GM21515 (cell line): ENCODE results near the gene LGALS3BP.

Source experiments
- ATAC-seq: cut with Tn5 transposase; IDR thresholded peaks from one replicate; pipeline ENCODE4 v1.9.1; 2021; ENCODE audit not compliant: unreplicated experiment

LGALS3BP gene

DNA sequence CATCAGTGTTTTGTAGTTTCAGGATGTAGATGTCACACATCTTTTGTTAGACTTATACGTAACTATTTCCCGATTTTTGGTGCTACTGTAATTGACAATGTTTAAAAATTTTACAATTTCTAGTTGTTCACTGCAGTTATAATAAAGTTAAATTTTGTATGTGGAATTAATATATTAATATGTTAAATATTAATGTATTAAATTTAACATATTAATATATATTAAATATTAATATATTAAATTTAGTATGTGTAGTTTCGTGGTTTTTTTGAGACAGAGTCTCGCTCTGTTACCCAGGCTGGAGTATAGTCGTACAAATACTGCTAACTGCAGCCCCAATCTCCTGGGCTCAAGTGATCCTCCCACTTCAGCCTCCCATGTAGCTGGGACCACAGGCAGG, 5.7 kb upstream of the LGALS3BP start:
- ATAC-seq, result no peak

DNA sequence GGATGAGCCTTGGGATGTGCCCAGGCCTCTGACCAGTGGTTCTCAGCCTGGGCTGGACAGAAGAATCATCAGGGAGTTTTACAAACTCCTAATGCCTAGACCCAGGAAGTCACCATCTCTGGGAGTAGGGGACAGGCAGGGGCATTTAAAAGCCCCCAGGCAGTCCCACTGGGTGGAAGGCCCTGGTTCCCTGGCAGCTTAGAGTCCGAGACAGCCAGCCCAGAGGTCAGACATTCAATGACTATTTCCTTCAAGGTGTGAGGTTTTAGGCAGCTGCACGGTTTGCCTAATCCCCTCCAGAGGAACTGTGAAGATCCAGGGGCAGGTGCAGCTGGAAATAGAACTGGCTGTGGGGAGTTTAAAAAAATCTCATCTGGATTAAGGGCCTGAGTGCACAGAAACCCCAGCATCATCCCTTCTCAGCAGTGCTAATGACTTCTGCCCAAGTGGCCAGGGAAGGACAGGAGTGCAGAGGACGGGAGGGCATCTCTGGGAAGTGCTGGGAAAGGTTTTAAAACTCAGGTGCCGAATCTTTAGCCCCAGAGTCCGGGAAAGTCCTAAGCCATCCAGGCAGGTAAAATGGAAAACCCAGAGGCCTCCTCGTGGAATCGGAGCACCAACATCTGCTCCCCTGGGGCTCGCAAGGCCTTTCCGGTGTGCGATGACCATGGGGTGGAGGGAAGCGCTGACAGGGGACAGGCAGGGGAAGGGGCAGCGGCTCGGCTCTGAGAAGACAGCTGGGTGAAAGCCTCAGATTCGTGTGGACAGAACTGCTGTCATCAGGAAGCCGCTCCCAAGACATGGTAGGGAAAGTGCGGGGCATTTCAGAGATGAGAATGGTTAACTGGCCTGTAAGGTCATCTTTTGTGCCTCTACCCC, 1.5 kb upstream of the LGALS3BP start:
- no peak for ATAC-seq

DNA sequence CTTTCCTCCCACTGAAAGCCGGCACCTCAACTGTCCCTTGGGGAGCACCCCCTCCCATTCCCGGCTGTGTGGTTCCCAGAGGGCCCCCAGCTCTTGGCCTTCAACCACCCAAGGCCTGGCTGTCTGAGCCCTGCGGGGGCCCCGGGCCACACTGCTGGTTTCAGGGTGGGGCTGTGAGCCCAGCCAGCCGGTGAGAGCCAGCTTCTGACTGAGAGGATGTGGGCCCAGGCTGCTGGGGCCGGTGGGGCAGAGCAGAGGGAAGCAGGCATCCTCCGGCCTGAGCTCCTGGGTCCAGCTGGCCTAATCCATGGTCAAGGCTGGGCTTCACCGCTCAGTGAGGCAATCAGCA, 875 bp upstream of the LGALS3BP start:
- no peak for ATAC-seq

DNA sequence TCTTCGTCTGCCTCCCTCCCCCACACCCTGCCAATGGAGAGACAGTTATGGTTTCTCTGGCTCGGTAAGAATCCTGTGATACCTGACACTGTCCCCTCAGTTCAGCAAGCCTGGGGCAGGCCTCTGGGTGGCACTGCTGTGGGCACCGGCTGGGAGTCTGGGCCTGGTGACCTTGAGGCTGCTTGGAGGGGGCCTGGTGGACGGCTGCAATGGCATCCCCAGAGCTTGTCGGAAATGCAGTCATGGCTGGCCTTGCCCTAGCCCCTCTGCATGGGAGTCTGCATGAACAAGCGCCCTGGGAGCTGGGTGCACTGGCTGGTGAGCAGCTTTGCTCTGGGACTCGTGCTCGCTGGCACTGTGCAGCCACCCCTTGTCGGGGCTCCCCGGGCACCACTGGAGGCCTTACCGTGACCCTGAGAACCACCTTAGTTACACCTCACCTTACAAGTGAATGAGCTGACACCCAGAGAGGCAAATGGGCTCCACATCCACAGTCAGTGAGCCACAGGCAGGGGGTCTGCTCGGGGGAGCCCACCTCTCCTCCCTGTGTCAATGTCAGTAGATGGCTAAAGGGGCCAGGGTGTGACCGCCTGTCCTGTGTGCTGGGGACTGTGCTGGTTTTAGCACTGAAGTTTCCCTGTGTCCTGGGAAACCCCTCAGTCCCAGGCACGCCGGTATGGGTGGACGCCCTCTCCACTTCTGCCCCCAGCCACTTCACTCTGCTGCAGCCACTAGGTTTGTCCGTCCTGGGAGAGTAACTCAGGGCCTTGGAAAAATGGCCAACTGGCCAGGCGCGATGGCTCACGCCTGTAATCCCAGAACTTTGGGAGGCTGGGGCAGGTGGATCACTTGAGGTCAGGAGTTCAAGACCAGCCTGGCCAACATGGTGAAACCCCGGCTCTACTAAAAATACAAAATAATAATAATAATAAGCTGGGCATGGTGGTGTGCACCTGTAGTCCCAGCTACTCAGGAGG, 1.4 kb downstream of the LGALS3BP start:
- ATAC-seq, result no peak

DNA sequence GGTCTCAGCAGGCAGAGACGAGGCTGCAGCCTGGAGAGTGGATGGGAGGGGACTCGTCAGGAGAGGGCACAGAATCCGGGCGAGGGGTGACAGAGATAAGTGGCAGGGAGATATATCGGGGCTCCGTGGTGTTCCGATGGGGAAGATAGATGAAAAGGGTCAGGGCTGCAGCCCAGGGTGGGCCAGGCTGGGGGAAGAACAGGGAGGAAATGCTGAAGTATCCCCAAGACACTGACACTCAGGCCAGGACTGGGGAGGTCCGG, 2.1 kb downstream of the LGALS3BP start:
- no peak for ATAC-seq

DNA sequence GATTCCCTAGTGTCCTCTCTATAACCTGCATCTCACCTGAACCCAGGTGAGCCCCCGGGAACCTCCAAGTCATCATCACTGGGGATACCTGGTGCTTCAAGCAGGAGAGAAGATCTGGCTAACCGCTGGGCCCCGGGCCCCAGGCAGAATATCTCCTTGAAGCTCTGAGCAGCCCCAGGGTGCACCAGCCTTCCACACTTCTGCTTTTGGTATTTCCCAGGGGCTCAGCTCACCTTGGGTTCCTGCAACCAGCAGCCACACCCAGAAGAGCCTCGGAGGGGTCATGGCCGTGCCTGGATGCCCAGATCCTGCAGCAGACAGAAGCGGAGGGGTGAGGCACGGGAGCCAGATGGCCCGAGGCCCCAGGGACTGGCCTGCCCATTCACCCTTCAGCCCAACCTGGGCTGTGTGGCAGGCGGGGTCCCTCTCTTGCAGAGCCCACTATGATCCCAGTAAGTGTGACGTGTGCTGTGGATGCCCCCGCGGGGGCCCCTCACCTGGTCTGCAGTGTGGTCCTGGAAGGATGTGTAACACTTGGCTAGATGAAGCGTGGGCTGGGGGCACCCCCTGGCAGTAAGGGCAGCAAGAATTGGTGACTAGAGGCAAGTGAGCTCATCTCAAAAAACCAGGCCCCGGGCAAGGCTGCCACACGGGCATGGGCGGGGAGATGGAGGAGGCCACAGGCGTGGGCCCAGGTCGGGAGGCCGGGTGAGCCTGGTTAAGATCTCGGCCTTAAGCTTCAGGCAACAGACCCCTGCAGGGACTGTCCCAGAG, 2.6 kb downstream of the LGALS3BP start:
- ATAC-seq, result no peak

DNA sequence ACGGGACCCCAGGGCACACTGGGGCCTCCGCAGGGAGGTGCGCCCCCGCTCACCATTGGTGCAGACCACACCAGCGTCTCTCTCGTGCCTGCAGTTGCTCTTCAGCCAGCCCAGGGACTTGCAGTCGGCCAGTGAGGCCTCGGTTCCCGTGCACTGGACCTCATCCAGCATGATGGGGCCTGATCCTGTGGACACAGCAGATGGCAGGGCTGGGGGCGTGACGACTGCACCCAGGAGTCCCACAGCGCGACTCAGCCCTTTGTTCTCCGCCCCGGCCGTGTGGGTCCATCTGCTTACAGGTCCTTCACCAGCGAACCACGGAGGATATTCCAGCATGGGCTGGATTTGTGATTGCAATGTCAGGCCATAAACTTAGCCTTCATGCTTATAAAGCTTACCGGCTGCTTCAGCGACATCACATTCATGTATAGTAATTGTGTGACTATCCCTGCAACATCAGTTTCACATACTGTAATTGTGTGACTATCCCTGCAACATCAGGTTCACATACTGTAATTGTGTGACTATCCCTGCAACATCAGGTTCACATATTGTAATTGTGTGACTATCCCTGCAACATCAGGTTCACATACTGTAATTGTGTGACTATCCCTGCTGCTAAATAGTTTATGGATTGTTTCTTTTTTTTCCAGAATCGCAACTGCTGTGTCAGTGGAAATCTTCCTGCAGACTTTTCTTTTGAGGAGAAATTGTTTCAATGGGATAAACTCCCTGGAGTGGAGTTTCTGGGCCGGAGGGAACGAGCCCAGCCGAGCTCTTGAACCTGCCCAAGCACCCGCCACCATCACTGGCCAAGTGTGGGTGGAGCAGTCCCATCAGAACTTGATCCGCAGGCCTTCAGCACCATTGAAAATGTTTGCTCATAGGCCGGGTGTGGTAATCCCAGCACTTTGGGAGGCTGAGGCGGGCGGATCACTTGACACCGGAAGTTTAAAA, 4.8 kb downstream of the LGALS3BP start:
- ATAC-seq, result no peak

DNA sequence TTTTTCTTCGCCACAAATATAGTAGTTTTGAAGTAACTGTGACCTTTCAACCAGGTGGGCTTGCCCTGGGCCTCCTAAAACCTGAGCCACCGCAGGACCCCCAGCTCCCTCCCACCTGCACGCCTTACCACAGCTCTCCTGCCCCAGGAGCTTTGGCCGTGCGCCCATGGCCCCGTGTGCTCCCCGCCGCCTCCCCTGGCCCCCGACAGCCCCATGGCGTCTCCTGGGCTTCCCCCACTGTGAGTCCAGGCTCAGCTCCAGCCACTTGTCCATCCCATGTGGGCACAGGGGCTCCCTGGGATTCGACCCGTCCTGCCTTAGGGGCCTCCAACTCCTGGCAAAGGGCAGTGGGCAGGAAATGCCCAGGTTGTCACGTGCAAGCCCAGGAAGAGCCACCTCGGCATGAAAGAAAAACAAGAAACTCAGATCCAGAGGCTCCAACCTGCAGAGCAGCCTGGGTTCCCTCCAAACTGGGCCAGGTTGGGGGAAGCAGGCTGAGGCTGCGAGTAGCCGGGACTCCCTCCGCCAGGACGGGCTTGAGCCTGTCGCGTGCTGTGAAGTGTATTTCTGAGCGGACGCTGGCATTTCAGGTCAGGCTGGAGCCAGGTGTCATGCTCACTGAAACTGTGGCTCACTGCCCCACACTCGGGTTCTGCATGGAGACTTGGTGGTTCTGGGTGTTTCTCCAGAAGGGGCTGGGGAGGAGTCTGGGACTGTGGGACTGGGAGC, 5.8 kb downstream of the LGALS3BP start:
- no peak for ATAC-seq

DNA sequence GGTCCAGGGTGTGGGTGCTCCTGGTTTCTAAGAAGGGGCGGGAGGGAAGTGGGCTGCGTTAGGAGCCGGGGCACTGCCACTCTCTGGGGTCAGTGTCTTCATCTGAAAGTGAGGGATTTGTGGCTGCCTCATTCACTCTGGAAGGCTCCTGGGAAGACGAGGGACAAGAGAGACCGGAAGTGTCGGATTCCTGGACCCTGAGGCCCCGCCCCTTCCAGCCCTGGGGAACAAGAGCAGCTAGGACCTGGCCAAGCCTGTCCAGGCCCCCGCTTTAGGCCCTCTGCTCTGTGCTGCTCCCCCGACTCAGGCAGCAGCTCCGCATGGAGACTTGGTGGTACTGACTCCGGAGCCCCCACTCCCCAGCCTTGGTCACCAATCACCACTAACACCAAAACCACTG, 6.5 kb downstream of the LGALS3BP start:
- no peak for ATAC-seq

DNA sequence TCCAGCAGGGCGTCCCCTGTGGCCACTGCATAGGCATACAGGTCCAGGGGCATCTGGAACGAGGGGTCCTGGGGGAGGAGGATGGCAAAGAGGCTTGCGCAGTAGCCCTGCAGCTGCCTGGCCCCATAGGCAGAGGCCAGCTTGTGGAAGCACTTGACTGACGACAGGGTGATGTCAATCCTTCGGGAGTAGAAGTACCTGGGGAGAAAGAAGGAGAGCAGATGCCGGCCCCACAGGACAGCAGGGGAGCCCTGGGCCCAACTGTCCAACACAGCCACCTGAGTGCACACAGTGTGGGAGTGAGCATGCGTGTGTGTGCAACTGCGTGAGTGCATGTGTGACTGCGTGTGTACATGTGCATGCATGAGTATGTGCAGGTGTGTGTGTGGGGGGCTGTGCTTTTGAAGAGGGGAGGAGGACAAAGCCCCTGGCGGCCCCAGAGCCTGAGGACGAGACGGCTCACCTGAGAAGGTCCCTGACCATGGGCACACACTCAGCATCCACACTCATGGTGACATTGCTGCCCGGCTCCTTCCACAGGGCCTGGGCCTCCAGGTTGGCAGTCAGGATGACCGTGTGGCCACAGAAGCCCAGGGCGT, 7.1 kb downstream of the LGALS3BP start:
- ATAC-seq, result no peak

DNA sequence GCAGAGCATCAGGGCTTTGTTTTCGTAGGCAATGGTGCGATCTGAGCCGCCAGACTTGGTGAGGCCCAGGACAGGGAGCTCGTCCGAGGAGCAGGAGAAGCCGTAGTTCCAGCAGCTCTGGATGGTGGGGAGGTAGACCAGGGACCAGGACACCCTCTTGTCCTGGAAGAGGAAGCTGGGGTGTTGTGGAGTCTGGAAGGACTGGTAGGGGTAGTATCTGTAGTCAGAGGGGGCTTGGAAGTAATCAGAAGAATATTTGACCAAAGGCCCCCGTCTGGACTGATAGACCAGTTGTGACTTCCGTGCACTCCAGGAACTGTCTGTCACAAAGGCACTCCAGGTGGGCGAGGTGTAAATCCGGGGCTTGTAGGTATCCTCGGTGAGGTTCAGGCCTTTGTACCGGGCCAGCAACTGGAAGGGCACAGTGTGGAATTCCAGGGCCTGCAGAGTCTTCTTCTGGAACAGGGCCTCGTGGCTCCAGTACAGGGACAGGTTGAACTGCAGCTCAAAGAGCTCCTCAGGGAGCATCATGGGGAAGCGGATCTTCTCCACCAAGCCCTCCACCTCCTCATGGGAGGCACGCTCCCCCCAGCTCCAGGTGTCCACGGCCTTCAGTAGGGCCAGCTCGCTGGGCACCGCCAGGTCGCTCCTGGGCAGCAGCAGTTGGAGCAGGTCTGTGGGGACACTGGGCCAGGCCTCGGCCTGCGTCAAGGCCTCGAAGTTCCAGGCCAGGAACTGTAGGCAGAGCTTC, 7.8 kb downstream of the LGALS3BP start:
- no peak for ATAC-seq

DNA sequence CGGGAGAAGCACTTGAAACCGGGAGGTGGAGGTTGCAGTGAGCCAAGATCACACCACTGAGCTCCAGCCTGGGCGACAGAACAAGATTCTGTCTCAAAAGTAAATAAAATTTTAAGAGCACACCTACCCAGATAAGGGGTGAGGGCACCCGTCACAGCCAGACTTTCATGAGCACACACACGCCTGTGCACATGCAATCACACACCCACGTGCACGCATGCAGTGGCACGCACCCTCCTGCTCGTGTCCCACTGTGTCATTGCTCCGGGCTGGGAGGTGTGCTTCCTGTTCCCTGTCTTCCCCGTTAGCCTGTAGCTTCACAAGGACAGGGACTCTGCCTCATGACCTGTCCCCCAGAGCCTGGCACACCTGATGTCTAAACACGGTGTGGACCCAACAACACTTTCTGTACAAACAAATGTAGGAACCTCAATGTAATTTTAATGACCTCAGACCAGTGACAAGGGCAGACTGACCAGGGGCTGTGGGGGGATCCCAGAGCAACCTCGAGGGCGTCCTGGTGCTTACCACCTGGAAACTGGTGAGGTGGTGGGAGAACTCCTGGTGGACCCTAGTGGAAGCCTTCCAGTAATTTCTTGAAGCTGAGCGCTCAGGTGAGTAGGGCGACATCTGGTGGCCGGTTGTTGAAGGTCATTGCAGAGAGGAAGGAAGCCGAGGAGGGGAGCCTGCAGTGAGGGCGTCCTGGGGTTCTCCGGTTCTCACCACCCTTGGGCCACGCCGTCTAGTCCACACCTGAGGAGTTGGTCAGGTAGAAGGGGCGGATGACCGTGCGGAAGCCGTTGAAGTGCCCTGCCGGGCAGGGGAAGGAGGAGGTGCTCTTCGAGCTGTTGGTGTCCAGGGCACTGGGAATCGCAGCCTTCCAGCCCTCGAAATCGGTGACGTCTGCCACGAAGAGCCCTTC, 8.6 kb downstream of the LGALS3BP start:
- ATAC-seq, result no peak

DNA sequence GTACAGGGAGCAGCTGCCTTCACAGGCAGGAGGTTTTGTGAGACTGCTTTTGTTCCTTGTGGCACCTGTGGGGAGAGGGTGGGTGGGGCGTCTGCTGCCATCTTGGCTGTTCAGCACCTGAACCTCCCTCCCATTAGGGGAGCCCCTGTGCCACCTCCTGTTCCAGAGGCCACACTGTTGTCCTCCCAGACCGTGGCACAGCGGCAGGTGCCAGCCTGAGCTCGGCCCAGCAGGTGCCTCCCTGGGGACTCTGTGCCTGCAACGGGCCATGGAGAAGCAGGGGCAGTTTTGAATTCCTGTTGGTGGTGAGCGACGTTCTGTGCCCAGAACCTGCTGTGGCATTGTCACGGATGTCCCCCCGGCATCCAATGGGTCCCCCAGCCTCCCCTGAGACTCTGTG, 9.9 kb downstream of the LGALS3BP start:
- ATAC-seq, result no peak

DNA sequence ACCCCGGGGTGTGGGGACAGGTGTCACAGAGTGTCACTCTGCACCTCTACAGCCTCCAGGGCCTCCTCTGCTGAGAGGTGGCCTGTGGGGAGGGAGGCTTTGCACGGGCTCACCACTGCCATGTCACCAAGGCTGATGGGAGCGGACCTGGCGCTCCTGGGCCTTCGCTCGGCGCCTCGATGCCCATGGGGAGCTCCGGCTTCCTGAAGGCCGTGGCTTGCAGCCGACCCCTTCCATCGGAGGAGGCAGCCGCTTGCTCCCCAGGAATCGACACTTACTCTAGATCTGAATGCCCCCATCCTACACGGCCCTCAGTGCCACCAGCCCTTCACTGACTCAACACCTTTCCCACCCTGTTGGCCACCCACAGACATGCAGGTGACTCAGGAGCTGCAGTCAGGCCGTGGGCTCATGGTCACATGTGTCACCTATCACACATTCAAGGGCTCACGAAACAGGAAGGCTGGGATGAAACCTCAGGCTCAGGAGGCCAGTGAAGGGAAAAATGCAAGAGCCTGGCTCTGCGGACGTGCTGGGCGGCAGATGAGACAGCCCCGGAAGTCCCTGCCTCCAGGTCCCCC, 11.9 kb downstream of the LGALS3BP start:
- ATAC-seq, result no peak

DNA sequence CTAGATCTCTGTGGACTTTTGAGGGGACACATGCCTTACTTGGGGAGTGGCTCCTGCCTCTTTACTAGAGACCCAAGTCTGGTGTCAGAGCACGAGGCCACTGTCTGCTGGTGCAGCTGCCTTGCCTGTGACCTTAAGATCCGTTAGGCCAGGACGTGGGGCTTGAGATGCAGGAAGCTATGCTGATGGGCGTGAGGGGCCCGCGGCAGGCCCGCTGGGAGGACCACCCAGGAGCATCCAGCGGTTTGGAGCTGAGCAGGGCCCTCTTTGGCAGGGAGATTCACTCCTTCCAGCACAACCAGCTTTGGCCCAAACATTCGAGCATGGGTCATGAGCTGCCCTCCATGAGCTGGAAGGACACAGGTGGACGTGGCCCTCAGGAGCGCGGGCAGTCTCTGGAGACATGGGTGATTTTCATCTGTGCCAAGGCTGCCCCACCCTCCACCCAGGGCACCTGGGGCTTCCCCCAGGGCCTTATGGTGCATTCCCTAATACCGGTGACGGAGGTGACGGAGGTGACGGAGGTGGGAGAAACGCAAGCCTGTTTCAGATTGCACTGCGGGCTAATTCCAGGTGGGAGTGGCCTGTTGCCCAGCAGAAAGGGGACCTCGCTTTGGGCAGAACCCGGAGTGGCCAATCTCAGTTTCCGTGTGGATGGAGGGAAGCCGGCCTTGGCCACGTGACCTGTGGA, 12.7 kb downstream of the LGALS3BP start:
- no peak for ATAC-seq

DNA sequence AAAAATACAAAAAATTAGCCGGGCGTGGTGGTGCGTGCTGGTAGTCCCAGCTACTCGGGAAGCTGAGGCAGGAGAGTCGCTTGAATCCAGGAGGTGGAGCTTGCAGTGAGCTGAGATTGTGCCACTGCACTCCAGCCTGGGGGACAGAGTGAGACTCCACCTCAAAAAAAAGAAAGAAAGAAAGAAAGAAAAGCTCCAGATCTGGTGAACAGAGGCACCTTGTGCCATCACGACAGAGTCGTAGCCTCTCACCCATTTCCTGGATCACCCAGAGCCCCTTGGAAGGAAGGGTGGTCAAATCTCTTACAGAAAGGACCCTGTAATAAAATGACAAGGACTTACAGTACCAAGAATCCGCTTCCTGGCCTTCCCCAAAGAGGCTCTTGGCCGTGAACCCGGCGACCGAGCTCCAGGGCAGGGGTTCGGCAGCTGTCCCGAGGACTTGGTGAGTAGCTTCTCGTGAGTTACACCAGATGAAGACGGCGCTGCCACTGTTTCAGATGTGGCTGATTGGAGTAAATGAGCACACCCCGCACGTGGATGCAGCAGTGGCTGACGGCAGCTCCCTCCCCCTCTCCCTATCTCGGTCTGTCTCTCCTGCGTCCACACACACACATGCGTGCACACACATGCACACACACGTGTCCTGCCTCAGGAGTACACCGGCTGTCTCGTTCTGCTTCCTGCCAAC, 13.5 kb downstream of the LGALS3BP start:
- no peak for ATAC-seq
